GM13977 (cell line): Measurements from ENCODE around the gene SSNA1.

Experiments used
- DNase-seq: peaks from one replicate; pipeline ENCODE4 v3.0.0; 2012; ENCODE audit warnings: low spot score
- CTCF ChIP-seq: IDR thresholded peaks from 2 replicates; pipeline ENCODE4 v1.5.1; 2012; ENCODE audit warnings: mild to moderate bottlenecking, control low read depth; ENCODE audit not compliant: insufficient read depth; ENCODE audit errors: extremely low read depth, missing control alignments
- in situ Hi-C: fragments of 300-500 bp; cut with MboI; formaldehyde crosslinking; loops from one replicate; pipeline ENCODE4 v1.12.0; 2022; ENCODE audit warnings: low sequenced_read_pairs, low pct_unique_long_range_greater_than_20kb, mixed read lengths, inconsistent platforms; ENCODE audit not compliant: unreplicated experiment

The SSNA1 gene

GRCh38 chr9:137141976-137142936, 46.2 kb upstream of the SSNA1 start:
- no peak for TF ChIP-seq CTCF
- in situ Hi-C loops, result no loop called here
- no peak for DNase-seq

DNA sequence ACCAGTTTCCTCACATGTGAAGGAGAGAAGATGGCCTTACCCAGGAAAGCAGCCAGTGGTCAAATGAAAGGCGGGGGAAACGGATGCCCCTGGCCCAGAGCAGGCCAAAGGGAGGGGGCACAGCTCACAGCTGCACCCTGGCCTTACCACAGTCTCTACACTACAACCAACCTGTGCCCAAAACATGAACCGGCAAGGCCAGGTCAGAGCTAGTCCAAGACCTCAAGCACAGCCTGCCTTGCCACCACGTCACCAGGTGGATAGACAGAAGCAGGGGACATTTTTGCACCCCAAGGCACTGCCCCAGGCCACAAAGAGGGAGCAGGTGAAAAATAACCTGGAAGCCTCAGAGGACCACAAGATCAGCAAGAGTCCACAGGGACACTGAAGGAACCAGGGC, 45.0 kb upstream of the SSNA1 start:
- TF ChIP-seq CTCF, result no peak
- in situ Hi-C loops, result no loop called here
- DNase-seq, result no peak

GRCh38 chr9:137145731-137146526, 42.5 kb upstream of the SSNA1 start:
- TF ChIP-seq CTCF, result no peak
- DNase-seq, result no peak
- in situ Hi-C loops, result no loop called here

- in situ Hi-C loops, result no loop called here
- no peak for DNase-seq
- no peak for TF ChIP-seq CTCF
Measured at GRCh38 chr9:137146527-137146918, 42.0 kb upstream of the SSNA1 start.

DNA sequence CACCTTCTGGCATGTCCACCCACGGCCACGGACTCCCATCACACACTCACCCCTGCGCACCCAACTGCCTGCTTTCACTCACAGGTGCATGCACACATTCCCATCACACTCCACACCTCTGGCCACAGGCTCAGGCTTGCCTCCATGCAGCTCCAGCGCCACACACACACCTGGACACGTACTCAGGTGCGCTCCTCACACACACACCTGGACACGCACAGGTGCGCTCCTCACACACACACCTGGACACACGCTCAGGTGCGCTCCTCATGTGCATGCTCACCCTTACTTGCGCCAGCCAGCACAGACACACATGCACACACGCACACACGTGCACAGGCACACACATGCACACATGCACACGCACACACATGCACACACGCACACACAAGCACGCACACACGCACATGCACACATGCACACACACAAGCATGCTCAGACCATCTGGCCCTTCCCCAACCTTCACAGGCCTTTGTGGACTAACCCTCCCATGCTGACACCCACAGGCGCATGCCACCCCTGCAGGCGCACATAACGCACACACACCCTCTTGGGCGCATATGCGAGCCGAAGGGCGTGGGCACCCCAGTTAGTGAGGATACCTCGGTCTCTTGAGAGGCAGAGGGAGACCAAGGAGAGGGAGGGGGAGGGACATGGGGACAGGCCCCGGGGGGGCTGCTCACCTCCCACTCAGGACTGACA, 41.2 kb upstream of the SSNA1 start:
- in situ Hi-C loops, result no loop called here
- DNase-seq, result no peak
- no peak for TF ChIP-seq CTCF

- DNase-seq, result no peak
- TF ChIP-seq CTCF, result no peak
- in situ Hi-C loops, result no loop called here
Measured at GRCh38 chr9:137147793-137148160, 40.7 kb upstream of the SSNA1 start.
